Measurements from ENCODE around the gene RGS10.
"Not testable (repeated sequence)": the region's sequence is repeated elsewhere in the genome, so short reads cannot be mapped to it uniquely, and the experiment has no call there.

RGS10 gene

GRCh38 chr10:119465085-119465484 is 77.4 kb downstream of the RGS10 start:
- no peak overlapping the region for H3K4me3 ChIP-seq (ENCODE audit: low read depth, low read length)
- TF ChIP-seq, protein P1, sequence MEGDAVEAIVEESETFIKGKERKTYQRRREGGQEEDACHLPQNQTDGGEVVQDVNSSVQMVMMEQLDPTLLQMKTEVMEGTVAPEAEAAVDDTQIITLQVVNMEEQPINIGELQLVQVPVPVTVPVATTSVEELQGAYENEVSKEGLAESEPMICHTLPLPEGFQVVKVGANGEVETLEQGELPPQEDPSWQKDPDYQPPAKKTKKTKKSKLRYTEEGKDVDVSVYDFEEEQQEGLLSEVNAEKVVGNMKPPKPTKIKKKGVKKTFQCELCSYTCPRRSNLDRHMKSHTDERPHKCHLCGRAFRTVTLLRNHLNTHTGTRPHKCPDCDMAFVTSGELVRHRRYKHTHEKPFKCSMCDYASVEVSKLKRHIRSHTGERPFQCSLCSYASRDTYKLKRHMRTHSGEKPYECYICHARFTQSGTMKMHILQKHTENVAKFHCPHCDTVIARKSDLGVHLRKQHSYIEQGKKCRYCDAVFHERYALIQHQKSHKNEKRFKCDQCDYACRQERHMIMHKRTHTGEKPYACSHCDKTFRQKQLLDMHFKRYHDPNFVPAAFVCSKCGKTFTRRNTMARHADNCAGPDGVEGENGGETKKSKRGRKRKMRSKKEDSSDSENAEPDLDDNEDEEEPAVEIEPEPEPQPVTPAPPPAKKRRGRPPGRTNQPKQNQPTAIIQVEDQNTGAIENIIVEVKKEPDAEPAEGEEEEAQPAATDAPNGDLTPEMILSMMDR (IDR thresholded peaks at IDR 0.05; ENCODE audit: control insufficient read depth, extremely low read depth, insufficient read depth): no peak
- no peak for DNase-seq (ENCODE audit: low read depth)

DNA sequence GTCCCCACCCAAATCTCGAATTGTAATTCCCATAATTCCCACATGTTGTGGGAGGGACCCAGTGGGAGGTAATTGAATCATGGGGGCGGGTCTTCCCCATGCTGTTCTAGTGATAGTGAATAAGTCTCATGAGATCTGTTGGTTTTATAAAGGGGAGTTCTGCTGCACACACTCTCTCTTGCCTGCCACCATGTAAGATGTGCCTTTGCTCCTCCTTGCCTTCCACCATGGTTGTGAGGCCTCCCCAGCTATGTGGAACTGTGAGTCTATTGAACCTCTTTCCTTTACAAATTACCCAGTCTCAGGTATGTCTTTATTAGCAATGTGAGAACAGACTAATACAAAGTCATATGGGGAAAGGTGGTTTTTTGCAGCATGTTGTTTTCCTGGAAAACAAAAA is 79.3 kb downstream of the RGS10 start:
- not testable (repeated sequence) for DNase-seq (ENCODE audit: low read depth)

GRCh38 chr10:119462773-119463172 is 79.7 kb downstream of the RGS10 start:
- H3K4me3 ChIP-seq (ENCODE audit: low read depth, low read length): no peak overlapping the region
- DNase-seq (ENCODE audit: low read depth): no peak
- TF ChIP-seq, protein P1 (IDR thresholded peaks at IDR 0.05; ENCODE audit: control insufficient read depth, extremely low read depth, insufficient read depth): no peak

More for the DNA sequence above, 79.3 kb downstream of the RGS10 start:
- not testable (repeated sequence) for H3K4me3 ChIP-seq (ENCODE audit: low read depth, low read length)

DNA sequence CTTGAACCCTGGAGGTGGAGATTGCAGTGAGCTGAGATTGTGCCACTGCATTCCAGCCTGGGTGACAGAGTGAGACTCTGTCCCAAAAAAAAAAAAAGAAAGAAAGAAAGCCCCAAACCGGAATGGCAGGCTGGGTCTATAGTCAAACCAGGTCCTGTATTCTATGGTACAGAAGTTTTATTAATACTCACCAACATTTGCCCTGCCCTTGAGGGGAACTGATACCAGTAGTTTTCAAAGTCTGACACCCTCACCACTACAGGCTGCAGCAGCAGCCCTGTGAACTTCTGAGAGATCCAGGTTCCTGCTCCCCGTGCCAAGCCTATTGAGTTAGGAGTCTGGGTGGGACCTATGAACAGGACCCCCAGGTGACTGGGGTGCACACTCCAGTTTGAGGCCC is 80.6 kb downstream of the RGS10 start:
- H3K4me3 ChIP-seq (ENCODE audit: low read depth, low read length): no peak overlapping the region
- TF ChIP-seq, protein P1 (IDR thresholded peaks at IDR 0.05; ENCODE audit: control insufficient read depth, extremely low read depth, insufficient read depth): no peak
- no peak for DNase-seq (ENCODE audit: low read depth)

- DNase-seq (ENCODE audit: low read depth): no peak
- H3K4me3 ChIP-seq (ENCODE audit: low read depth, low read length): no peak overlapping the region
- TF ChIP-seq, protein P1 (IDR thresholded peaks at IDR 0.05; ENCODE audit: control insufficient read depth, extremely low read depth, insufficient read depth): no peak
Measured at GRCh38 chr10:119461380-119461779, 81.1 kb downstream of the RGS10 start.

- DNase-seq (ENCODE audit: low read depth): no peak
- no peak overlapping the region for H3K4me3 ChIP-seq (ENCODE audit: low read depth, low read length)
- TF ChIP-seq, protein P1 (IDR thresholded peaks at IDR 0.05; ENCODE audit: control insufficient read depth, extremely low read depth, insufficient read depth): no peak
Measured at GRCh38 chr10:119460369-119461195, 81.9 kb downstream of the RGS10 start.

DNA sequence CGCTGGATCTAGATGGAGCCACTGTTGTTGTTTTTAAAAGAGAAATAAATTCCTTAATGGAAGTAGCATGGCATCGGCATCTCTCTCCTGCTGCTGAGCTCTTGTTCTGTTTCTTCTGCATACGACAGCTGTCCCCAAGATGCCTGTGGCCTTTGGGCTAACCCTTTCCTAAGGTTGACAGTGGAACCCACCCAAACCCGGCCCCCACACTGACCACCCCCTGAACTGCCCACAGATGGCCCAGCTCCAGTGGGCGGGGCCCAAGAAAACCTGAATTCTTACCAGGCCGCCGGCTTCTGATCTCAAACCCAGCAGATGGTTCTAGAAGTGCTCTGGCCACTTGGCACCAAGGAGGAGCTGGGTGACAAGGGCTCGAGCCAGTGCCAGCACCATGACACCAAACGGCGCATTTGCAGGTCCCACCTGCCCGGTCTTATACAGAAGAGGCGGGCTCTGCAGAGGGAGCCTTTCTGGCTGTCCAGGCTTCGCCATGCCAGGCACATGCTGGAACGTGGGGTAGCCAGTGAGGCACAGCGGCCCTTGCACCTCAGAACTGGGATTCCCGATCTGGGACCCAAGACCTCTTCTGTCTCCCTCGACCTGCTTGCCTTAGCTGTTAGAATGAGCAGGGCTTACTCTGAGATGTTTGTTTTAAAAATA is 82.7 kb downstream of the RGS10 start:
- H3K4me3 ChIP-seq (ENCODE audit: low read depth, low read length): no peak overlapping the region
- TF ChIP-seq, protein P1 (IDR thresholded peaks at IDR 0.05; ENCODE audit: control insufficient read depth, extremely low read depth, insufficient read depth): no peak
- DNase-seq (ENCODE audit: low read depth): no peak
